ENCODE measurements around the gene GRIK3.
"Not testable (repeated sequence)": the region's sequence is repeated elsewhere in the genome, so short reads cannot be mapped to it uniquely, and the experiment has no call there.

The GRIK3 gene

GRCh38 chr1:36941316-36941978 lies 92.9 kb downstream of the GRIK3 start:
- no peak for DNase-seq (ENCODE audit: low spot score)

GRCh38 chr1:36938819-36939218 lies 95.5 kb downstream of the GRIK3 start:
- DNase-seq (ENCODE audit: low spot score) = no peak

- no peak for DNase-seq (ENCODE audit: low spot score)
These were observed 96.9 kb downstream of the GRIK3 start for GRCh38 chr1:36937371-36937770.

- DNase-seq (ENCODE audit: low spot score) = no peak
These were observed 100.3 kb downstream of the GRIK3 start for GRCh38 chr1:36934061-36934460.

- no peak for DNase-seq (ENCODE audit: low spot score)
These were observed 106.5 kb downstream of the GRIK3 start for GRCh38 chr1:36927826-36928225.

GRCh38 chr1:36925251-36925650 lies 109.1 kb downstream of the GRIK3 start:
- DNase-seq (ENCODE audit: low spot score) = no peak

- DNase-seq (ENCODE audit: low spot score) = no peak
These were observed 110.0 kb downstream of the GRIK3 start for GRCh38 chr1:36924282-36924811.

GRCh38 chr1:36922593-36923426 lies 111.5 kb downstream of the GRIK3 start:
- no peak for DNase-seq (ENCODE audit: low spot score)

GRCh38 chr1:36922071-36922470 lies 112.2 kb downstream of the GRIK3 start:
- DNase-seq (ENCODE audit: low spot score) = no peak

- DNase-seq (ENCODE audit: low spot score) = no peak
These were observed 113.4 kb downstream of the GRIK3 start for GRCh38 chr1:36920801-36921405.

- no peak for DNase-seq (ENCODE audit: low spot score)
These were observed 113.9 kb downstream of the GRIK3 start for GRCh38 chr1:36920371-36920770.

- DNase-seq (ENCODE audit: low spot score) = no peak
These were observed 114.7 kb downstream of the GRIK3 start for GRCh38 chr1:36919491-36920145.

GRCh38 chr1:36918604-36919003 lies 115.7 kb downstream of the GRIK3 start:
- DNase-seq (ENCODE audit: low spot score) = no peak

GRCh38 chr1:36916542-36916941 lies 117.8 kb downstream of the GRIK3 start:
- not testable (repeated sequence) for DNase-seq (ENCODE audit: low spot score)

GRCh38 chr1:36913484-36914060 lies 120.7 kb downstream of the GRIK3 start:
- no peak for DNase-seq (ENCODE audit: low spot score)

- no peak for DNase-seq (ENCODE audit: low spot score)
These were observed 121.3 kb downstream of the GRIK3 start for GRCh38 chr1:36913016-36913415.

- no peak for DNase-seq (ENCODE audit: low spot score)
These were observed 121.9 kb downstream of the GRIK3 start for GRCh38 chr1:36912365-36912865.

GRCh38 chr1:36911561-36912364 lies 122.6 kb downstream of the GRIK3 start:
- no peak for DNase-seq (ENCODE audit: low spot score)

GRCh38 chr1:36910886-36911540 lies 123.3 kb downstream of the GRIK3 start:
- no peak for DNase-seq (ENCODE audit: low spot score)

All from hematopoietic multipotent progenitor cell treated with erythropoietin and hydrocortisone succinate and interleukin-3 and kit ligand, for 17 days (in vitro differentiated cells).